HG02852 (cell line): ENCODE measurements around the gene ABO.
"Not testable (repeated sequence)": the region's sequence is repeated elsewhere in the genome, so short reads cannot be mapped to it uniquely, and the experiment has no call there.

Experiments
- ATAC-seq: cut with Tn5 transposase; IDR thresholded peaks from one replicate; pipeline ENCODE4 v1.9.1; 2021; ENCODE audit warnings: mild to moderate bottlenecking, moderate library complexity; ENCODE audit not compliant: unreplicated experiment

The ABO gene

GRCh38 chr9:133275105-133276000 is at the start of gene ABO:
ABO (minus strand) TSS chr9:133275201.
- ATAC-seq: no peak

- no peak for ATAC-seq
Observed at GRCh38 chr9:133323991-133324703, 49.1 kb upstream of the ABO start.

- no peak for ATAC-seq
Observed at GRCh38 chr9:133323211-133323610, 48.2 kb upstream of the ABO start.

GRCh38 chr9:133322701-133323100 is 47.7 kb upstream of the ABO start:
- ATAC-seq: no peak

- ATAC-seq: no peak
Observed at GRCh38 chr9:133321411-133321935, 46.5 kb upstream of the ABO start.

- ATAC-seq: no peak
Observed at GRCh38 chr9:133320421-133320881, 45.5 kb upstream of the ABO start.

- not testable (repeated sequence) for ATAC-seq
Observed at GRCh38 chr9:133317551-133317950, 42.5 kb upstream of the ABO start.

GRCh38 chr9:133315997-133316396 is 41.0 kb upstream of the ABO start:
- no peak for ATAC-seq

GRCh38 chr9:133309608-133310007 is 34.6 kb upstream of the ABO start:
- ATAC-seq: no peak

GRCh38 chr9:133307301-133307700 is 32.3 kb upstream of the ABO start:
- ATAC-seq: no peak

GRCh38 chr9:133306242-133307204 is 31.5 kb upstream of the ABO start:
- ATAC-seq: no peak

- ATAC-seq: no peak
Observed at GRCh38 chr9:133305731-133306130, 30.7 kb upstream of the ABO start.

- no peak for ATAC-seq
Observed at GRCh38 chr9:133304477-133305377, 29.7 kb upstream of the ABO start.

- ATAC-seq: no peak
Observed at GRCh38 chr9:133304158-133304470, 29.1 kb upstream of the ABO start.

GRCh38 chr9:133303266-133304157 is 28.5 kb upstream of the ABO start:
- ATAC-seq: no peak

- no peak for ATAC-seq
Observed at GRCh38 chr9:133301253-133302230, 26.5 kb upstream of the ABO start.

- not testable (repeated sequence) for ATAC-seq
Observed at GRCh38 chr9:133299996-133300395, 25.0 kb upstream of the ABO start.

GRCh38 chr9:133294257-133294656 is 19.3 kb upstream of the ABO start:
- ATAC-seq: no peak
